H1 (cell line): ENCODE data around the gene CROCC2.

ENCODE experiments used
- CTCF ChIP-seq, 3 experiments: IDR thresholded peaks; 1 replicate in 2 of 3; 2 replicates in 1 of 3; pipeline versions ENCODE4 v1.5.1 to v1.6.1; 2011; ENCODE audit warnings: low read length in 3 of 3, mild to moderate bottlenecking in 3 of 3, inconsistent platforms in 2 of 3, low read depth in 1 of 3, moderate library complexity in 1 of 3; ENCODE audit not compliant: insufficient read depth in 1 of 3; ENCODE audit errors: control extremely low read depth in 1 of 3
- POLR2A ChIP-seq, 2 experiments: IDR thresholded peaks; 1 replicate in 1 of 2; 2 replicates in 1 of 2; pipeline ENCODE4 v1.6.1; 2011; ENCODE audit warnings: low read depth in 2 of 2, low read length in 2 of 2, mild to moderate bottlenecking in 2 of 2; ENCODE audit errors: control extremely low read depth in 1 of 2
- RNF2 ChIP-seq: fragments of 200-900, 300-1000 bp; sonication (generic); IDR thresholded peaks from 2 replicates; pipeline ENCODE4 v1.7.1; 2016; ENCODE audit warnings: borderline replicate concordance, low read depth, mild to moderate bottlenecking, antibody characterized with exemption, low read length; ENCODE audit not compliant: poor library complexity, severe bottlenecking; ENCODE audit errors: missing control alignments

DNA sequence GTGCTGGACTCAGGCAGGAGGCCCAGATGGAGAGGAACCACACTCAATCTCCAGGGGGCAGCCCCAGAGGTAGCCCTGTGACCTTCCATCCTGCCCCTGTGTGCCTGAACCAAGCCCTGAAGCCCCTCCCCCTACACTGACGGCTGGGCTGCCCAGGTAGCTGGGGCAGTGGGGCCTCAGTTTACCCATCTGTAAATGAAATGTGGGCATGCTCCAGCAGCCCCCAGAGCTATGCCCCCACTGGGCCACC lies 15.8 kb downstream of the CROCC2 start:
- no peak for TF ChIP-seq CTCF (IDR thresholded peaks at IDR 0.05; ENCODE audit: control extremely low read depth in 1 of 3, insufficient read depth in 1 of 3, low read depth in 1 of 3, low read length in 3 of 3)
- TF ChIP-seq POLR2A (IDR thresholded peaks at IDR 0.05; ENCODE audit: control extremely low read depth in 1 of 2, low read depth in 2 of 2, low read length in 2 of 2) = no peak
- no peak for TF ChIP-seq RNF2
